GM20431 (cell line): Measurements from ENCODE around the gene NLGN1.

ENCODE experiments used
- in situ Hi-C: fragments of 300-500 bp; cut with MseI, MboI; formaldehyde crosslinking; loops from one replicate; pipeline ENCODE4 v1.15.0; 2020; ENCODE audit warnings: low sequenced_read_pairs; ENCODE audit not compliant: unreplicated experiment

The NLGN1 gene

DNA sequence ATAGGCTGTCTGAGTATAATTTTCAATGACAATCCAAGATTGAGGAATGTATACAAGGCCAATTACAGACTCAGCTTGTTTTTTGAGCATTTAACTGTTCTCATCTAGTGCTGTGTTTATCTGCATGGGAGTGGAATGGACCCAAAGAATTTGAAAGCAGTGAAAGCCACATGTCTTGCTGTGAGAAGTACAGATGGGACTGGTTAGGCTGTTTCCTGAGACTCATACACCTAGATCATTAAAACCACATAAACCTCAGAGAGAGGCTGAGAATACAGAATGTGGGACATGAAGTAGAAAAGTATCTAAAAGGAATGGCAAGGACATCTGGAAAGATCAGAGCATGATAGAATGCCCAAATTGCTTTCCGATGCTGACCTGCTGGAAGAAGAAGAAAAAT, 224.6 kb downstream of the NLGN1 start:
- in situ Hi-C loops, result no loop called here

DNA sequence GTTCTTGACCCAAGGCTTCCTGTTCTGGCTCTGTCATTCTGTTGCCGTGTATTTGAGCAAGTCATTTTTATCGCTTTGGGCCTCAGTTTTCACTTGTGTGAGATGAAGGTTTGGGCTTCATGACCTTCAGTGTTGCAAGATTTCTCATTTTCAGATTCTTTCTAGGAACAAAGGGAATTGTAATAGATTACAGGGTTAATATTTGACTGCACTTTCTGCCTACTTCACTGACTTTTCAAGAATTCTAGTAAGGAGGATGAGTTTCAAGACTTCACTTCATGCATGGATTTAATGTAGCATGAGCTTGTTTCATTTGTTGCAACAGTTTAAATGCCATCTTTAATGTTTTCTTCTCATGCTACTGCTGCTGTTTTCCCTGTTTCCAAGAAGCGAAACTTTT, 226.5 kb downstream of the NLGN1 start:
- in situ Hi-C loops, result no loop called here

- in situ Hi-C loops, result no loop called here
These were observed 233.3 kb downstream of the NLGN1 start for GRCh38 chr3:173630849-173631248.

DNA sequence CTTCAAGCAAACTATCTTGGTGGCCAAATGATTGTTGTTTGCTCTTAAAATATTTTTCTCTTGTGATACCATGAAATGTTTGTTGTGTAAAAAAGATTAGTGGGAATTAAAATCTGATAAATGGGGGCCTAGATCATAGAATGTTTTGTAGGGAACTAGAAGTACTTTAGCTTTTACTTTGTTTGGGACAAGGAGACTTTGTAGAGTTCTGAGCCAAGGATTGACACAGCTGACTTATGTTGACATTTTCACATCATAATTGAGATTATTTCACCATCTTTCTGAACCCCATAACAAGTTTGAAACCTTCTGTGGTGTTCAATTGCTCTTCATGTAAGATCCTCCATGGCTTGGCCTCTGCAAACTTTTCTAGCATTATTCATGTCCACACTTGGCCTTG, 235.4 kb downstream of the NLGN1 start:
- in situ Hi-C loops, result no loop called here

DNA sequence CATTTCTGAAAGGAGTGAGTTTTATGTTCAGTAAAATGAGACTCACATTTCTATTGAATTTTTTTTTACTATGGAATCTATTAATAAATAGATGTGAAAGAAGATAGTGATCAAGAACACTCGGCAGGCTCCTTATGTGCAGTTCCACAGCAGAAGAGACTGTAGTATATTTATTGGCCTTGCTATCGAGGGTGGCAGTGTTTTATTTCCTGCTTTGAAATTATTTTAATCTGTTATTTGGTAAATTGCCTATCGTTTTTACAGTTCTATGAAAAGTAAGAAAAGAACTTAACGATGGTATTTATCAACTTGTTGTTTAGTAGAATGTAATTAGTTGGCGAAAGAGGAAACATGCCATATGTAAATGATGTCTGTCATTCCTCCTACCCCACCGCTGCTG, 238.3 kb downstream of the NLGN1 start:
- in situ Hi-C loops, result no loop called here

GRCh38 chr3:173639098-173639497, 241.6 kb downstream of the NLGN1 start:
- in situ Hi-C loops, result no loop called here

GRCh38 chr3:173641696-173642095, 244.2 kb downstream of the NLGN1 start:
- in situ Hi-C loops, result no loop called here

GRCh38 chr3:173644086-173645082, 246.8 kb downstream of the NLGN1 start:
- in situ Hi-C loops, result no loop called here

DNA sequence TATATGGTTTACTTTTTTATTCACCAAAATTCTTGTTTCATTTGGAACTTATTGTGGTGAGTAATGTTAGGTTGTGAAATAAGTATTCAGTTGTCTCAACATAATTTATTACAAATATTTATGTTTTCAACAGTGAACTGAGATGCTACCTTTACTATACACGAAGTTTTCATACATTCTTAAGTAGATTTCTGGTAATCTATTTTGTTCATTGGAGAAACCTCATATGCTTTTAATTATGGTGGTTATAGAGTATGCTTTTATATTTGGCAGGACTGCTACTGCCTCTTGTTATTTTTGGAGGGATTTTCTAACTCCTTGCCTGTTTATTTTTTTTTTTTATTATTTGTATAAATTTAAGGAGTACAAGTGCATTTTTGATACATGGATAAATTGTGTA, 253.1 kb downstream of the NLGN1 start:
- in situ Hi-C loops, result no loop called here

GRCh38 chr3:173652093-173652492, 254.5 kb downstream of the NLGN1 start:
- in situ Hi-C loops, result no loop called here

DNA sequence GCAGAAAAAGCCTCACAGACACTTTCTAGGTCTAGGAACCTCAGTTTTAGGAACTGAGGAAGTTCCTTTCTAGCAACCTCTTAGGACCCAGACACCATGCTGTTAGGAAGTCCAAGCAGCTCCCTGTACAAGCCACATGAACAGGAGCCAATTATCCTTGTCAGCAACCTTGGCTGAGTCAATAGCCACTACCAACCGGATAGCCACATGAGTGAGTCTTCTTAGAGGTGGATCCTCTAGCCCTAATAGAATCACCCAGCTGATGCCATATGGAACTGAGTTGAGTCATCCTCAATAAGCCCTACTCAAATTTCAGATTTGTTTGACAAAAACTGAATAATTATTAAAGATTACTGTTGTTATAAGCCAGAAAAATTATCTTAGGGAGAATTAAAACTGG, 256.2 kb downstream of the NLGN1 start:
- in situ Hi-C loops, result no loop called here

GRCh38 chr3:173659972-173660371, 262.4 kb downstream of the NLGN1 start:
- in situ Hi-C loops, result no loop called here

DNA sequence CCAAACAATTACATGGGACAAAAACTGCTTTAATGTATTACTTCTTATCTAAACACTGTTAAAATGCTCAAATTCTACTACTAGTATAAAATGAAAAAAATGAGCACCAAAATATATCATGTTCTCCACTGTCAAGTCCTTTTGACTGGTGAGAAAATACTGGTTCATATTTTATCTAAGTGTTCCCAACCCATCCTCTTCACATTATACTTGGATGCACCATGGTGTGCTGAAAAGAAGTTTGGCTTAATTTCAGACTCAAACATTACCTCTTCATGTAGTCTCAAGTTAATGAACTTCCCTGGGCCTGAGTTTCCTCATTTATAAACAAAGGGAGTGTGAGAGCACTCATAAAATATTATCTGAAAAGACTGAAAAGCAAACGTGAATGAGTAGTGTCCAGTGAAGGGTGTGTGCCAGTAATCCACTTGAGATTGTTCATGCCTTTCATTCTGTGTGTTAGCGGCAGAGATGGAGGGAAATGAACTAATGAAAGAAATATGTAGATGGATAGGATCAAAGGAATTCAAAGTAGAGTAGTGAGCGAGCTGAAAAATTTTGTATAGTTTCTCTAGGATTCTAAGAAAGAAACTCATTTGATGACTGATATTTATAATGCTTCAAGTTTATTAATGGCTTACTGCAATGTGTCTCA, 263.2 kb downstream of the NLGN1 start:
- in situ Hi-C loops, result no loop called here

GRCh38 chr3:173663696-173664111, 266.2 kb downstream of the NLGN1 start:
- in situ Hi-C loops, result no loop called here

DNA sequence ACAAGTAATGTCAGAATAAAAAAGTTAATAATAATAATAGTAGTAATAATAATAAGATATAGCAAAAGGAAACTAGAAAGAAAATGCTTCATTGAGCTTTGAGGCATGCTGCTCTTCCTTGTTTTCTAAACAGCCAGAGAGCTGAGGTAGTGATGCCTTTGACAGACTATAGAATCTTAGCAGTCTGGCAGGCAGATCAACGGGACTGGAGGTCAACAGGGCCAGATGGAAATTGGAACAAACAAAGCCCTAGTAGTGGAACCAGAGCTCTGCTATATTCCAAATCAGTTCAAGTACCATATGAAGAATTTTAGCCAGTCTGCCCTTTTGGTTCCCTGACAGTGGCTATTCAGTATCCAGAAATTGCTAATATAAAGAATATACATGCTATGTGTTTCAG, 278.6 kb downstream of the NLGN1 start:
- in situ Hi-C loops, result no loop called here

DNA sequence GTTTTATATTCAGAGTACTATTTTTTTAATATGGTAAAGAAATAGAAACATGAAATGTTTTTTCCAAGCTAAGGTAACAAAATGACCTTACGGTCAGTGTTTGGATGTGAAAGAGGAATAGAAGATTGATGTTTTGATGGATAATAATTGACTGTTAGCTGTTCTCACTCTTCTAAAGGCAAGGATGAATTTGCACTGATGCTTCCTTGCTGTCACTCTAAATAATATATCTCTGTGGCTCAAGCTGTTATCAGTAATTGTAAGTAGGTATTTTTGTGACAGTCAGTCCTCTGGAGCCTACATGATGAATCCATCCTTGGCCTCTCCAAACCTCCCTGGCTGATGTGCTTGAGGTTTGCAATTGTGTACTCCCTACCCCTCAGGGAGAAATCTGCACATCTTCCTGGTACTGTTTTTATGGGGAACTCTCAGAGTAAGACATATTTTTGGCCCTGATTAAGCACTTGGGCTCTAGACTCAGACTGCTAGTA, 283.7 kb downstream of the NLGN1 start:
- in situ Hi-C loops, result no loop called here

GRCh38 chr3:173685456-173685855, 287.9 kb downstream of the NLGN1 start:
- in situ Hi-C loops, result no loop called here

- in situ Hi-C loops, result no loop called here
These were observed 290.8 kb downstream of the NLGN1 start for GRCh38 chr3:173688216-173688842.

DNA sequence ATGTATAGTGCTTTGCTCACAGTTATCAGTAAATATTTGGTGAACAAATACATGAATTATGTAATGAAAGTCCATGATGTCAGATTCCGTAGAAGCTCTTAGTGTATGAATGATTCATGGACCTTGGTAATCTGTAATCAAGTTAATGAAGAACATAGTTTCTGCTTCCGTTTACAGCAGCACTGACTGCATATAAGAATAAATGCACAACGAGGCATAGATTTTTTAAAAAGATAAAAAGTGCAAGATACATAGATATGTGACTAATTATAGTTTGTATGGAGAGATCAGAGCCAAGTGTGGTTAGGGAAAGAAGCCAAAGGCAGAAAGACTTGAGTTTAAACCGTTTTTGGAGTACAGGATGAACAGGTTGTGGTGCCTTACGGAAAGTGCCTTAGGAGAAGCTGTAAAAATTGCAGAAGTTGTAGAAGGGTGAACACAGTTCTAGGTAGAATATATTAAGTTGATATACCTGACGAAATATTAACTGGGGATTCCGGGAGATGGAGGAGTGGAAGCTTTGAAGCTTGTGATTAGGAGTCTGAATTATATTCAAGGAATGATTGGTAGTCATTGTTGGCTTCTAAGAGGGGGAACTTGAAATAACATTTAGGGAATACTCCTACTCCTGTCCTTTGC, 293.1 kb downstream of the NLGN1 start:
- in situ Hi-C loops, result no loop called here

DNA sequence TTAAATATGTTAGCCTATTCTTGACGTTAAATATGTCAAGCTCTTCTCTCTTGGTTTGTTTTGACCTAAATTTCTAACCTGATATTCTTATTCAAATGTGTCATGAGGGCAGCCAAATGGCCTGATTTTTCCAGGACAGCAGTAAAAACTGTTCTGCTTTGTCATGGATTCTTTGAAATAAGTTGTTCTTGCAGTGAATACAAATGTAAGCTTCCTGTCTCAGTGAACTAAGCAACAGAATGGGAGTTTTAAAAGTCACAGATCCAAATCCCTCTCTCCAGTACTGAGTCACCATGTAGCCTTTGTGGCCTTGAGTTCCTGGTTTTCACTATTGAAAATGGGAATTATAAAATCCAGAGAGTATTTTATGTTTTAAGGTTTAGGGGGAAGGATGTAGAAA, 301.8 kb downstream of the NLGN1 start:
- in situ Hi-C loops, result no loop called here
